HG03469 (cell line): ENCODE data around the gene EDDM13.
A peak's percentile ranks its signal among the peaks of the same experiment; 100 is the strongest.
"Not testable (repeated sequence)": the region's sequence is repeated elsewhere in the genome, so short reads cannot be mapped to it uniquely, and the experiment has no call there.

Experiments used
- ATAC-seq: cut with Tn5 transposase; IDR thresholded peaks from one replicate; pipeline ENCODE4 v1.9.1; 2021; ENCODE audit warnings: mild to moderate bottlenecking, moderate library complexity, moderate number of reproducible peaks; ENCODE audit not compliant: unreplicated experiment

The EDDM13 gene

GRCh38 chr19:56272161-56272798 lies at the start of gene EDDM13:
TSS of gene EDDM13 (plus strand) at chr19:56272748. CDS start at chr19:56272835, 87 bp downstream.
- no peak for ATAC-seq

- ATAC-seq, result no peak
These were observed 49.6 kb upstream of the EDDM13 start for GRCh38 chr19:56222901-56223300.

- no peak for ATAC-seq
These were observed 49.1 kb upstream of the EDDM13 start for GRCh38 chr19:56223481-56223880.

- ATAC-seq, result no peak
These were observed 27.3 kb upstream of the EDDM13 start for GRCh38 chr19:56245121-56245740.

GRCh38 chr19:56245764-56246163 lies 26.8 kb upstream of the EDDM13 start:
- ATAC-seq, result not testable (repeated sequence)

- not testable (repeated sequence) for ATAC-seq
These were observed 23.7 kb upstream of the EDDM13 start for GRCh38 chr19:56248736-56249338.

GRCh38 chr19:56252699-56253422 lies 19.7 kb upstream of the EDDM13 start:
- peak; percentile 48 for ATAC-seq

- ATAC-seq, result no peak
These were observed 18.8 kb upstream of the EDDM13 start for GRCh38 chr19:56253737-56254136.

GRCh38 chr19:56258272-56258671 lies 14.3 kb upstream of the EDDM13 start:
- no peak for ATAC-seq

GRCh38 chr19:56261145-56261544 lies 11.4 kb upstream of the EDDM13 start:
- no peak for ATAC-seq

GRCh38 chr19:56261932-56262331 lies 10.6 kb upstream of the EDDM13 start:
- not testable (repeated sequence) for ATAC-seq

- no peak for ATAC-seq
These were observed 9.2 kb upstream of the EDDM13 start for GRCh38 chr19:56263319-56263718.

GRCh38 chr19:56266051-56266450 lies 6.5 kb upstream of the EDDM13 start:
- no peak for ATAC-seq

- no peak for ATAC-seq
These were observed 3.2 kb upstream of the EDDM13 start for GRCh38 chr19:56269348-56269747.

- ATAC-seq, result no peak
These were observed 1.9 kb upstream of the EDDM13 start for GRCh38 chr19:56270676-56271075.

- ATAC-seq, result no peak
These were observed 1.4 kb upstream of the EDDM13 start for GRCh38 chr19:56271151-56271550.

GRCh38 chr19:56273563-56274117 lies 1.1 kb downstream of the EDDM13 start:
- ATAC-seq, result no peak

- ATAC-seq, result no peak
These were observed 10.3 kb downstream of the EDDM13 start for GRCh38 chr19:56282809-56283208.

- no peak for ATAC-seq
These were observed 12.2 kb downstream of the EDDM13 start for GRCh38 chr19:56284746-56285145.

GRCh38 chr19:56290104-56290503 lies 17.6 kb downstream of the EDDM13 start:
- no peak for ATAC-seq

- ATAC-seq, result no peak
These were observed 19.3 kb downstream of the EDDM13 start for GRCh38 chr19:56291867-56292266.
